Osteocyte (in vitro differentiated cells): Measurements from ENCODE around the gene HGFAC. TPM values are rescaled to one million over a fixed set of nuclear protein-coding genes. Genes with fewer than 3 reads are reported as not detected.

Source experiments
- DNase-seq: peaks from one replicate; pipeline ENCODE4 v3.0.0; 2021; ENCODE audit warnings: mixed read lengths; ENCODE audit not compliant: unreplicated experiment; ENCODE audit errors: extremely low spot score
- H3K27ac Mint-ChIP-seq: one replicate; pipeline ENCODE4 v1.8.0; 2021; ENCODE audit warnings: mild to moderate bottlenecking, mixed read lengths; ENCODE audit not compliant: unreplicated experiment
- H3K27me3 Mint-ChIP-seq: one replicate; pipeline ENCODE4 v1.8.0; 2021; ENCODE audit warnings: mixed read lengths; ENCODE audit not compliant: unreplicated experiment
- H3K36me3 Mint-ChIP-seq: one replicate; pipeline ENCODE4 v1.8.0; 2021; ENCODE audit warnings: mixed read lengths; ENCODE audit not compliant: unreplicated experiment
- H3K4me1 Mint-ChIP-seq: one replicate; pipeline ENCODE4 v1.8.0; 2021; ENCODE audit warnings: mixed read lengths; ENCODE audit not compliant: unreplicated experiment
- H3K4me3 Mint-ChIP-seq: one replicate; pipeline ENCODE4 v1.8.0; 2021; ENCODE audit warnings: mild to moderate bottlenecking, moderate library complexity, mixed read lengths; ENCODE audit not compliant: unreplicated experiment
- H3K9me3 Mint-ChIP-seq: one replicate; pipeline ENCODE4 v1.8.0; 2021; ENCODE audit warnings: mixed read lengths; ENCODE audit not compliant: unreplicated experiment
- total RNA-seq: library from RNA; stranded (reverse); gene quantifications from 2 replicates; pipeline ENCODE4 v1.2.1, GENCODE V29; 2021
- TF ChIP-seq, protein P1 (sequence below): fragments of 200-600 bp; sonication (generic); IDR thresholded peaks from 2 replicates; pipeline ENCODE4 v1.5.0; 2021; ENCODE audit warnings: antibody characterized with exemption, mild to moderate bottlenecking, moderate library complexity

The HGFAC gene
- total RNA-seq, 1 donor from 2014 or later, result 0.54 TPM

DNA sequence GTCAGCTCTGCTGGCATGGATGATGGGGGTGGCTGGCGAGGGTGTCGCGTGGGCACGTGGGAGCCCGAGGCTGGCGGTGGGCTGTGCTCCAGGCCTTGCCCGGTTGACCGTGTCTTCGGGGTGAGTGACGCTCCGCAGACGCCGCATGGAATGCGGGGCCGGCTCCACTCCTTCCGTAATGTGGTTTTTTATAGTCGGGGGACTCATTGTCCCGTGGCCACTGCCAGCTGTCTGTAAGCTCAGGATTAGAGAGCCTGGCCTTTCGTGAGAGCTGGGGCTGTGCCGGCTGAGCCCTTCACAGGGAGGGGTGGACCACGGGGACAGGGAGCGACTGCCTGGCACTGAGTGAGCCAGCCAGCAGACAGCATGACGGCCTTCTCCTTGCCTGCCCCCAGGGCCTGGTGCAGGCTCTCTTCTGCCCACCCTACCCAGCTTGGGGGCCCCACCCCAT, 41.7 kb downstream of the HGFAC start:
- DNase-seq, result no peak
- Mint-ChIP-seq H3K27ac (no peak overlapping the region), H3K9me3 (no peaks in the 10 kb centered on the region), H3K27me3 (peaks cover 7% of the 10 kb centered on the region), H3K36me3 (no peaks in the 10 kb centered on the region), H3K4me3 (no peak overlapping the region), H3K4me1 (peaks cover 5% of the 10 kb centered on the region)
- TF ChIP-seq, protein P1, sequence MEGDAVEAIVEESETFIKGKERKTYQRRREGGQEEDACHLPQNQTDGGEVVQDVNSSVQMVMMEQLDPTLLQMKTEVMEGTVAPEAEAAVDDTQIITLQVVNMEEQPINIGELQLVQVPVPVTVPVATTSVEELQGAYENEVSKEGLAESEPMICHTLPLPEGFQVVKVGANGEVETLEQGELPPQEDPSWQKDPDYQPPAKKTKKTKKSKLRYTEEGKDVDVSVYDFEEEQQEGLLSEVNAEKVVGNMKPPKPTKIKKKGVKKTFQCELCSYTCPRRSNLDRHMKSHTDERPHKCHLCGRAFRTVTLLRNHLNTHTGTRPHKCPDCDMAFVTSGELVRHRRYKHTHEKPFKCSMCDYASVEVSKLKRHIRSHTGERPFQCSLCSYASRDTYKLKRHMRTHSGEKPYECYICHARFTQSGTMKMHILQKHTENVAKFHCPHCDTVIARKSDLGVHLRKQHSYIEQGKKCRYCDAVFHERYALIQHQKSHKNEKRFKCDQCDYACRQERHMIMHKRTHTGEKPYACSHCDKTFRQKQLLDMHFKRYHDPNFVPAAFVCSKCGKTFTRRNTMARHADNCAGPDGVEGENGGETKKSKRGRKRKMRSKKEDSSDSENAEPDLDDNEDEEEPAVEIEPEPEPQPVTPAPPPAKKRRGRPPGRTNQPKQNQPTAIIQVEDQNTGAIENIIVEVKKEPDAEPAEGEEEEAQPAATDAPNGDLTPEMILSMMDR, result no peak

DNA sequence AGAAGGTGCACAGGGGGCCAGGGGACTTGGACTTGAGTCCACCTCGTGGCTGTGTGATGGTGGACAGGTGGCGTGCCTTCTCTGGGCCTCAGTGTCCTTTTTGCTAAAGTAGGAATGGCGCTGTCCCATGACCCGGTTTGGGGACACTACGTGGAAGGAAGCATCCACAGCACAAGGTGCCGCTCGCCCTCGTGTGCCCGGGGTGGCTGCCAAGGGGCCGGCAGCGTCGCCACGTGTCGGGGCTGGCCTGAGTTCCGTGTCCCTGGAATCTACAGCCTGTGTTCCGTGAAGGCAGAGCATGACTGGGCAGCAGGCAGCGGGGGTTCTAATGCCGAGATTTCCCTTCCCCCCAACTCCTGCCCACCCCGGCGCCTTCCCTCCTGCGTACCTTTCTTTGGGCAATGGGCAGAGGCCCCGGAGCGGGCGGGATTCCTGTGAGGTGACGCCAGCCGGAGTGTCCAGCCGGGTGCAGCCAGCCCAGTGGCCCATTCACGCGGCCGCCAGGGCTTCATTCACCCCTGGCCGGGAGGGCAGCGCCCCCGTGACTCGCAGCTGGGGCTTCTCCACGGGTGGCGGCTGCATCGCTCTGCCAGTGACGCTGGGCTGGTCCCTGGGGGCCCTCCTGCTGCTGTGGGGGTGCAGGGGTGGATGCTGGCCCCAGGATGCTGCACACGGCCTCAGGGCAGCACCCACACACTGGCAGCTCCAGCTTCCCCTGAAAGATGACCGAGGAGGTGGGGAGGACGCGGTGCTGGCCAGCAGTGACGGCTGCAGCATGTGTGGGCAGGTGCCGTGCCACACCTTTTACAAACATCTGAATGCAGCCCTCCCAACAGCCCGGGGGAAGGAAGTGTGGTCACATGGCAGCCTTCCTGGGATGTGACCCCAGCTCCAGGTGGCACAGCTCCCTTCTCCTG, 42.5 kb downstream of the HGFAC start:
- DNase-seq, result no peak
- Mint-ChIP-seq H3K4me1 (peaks cover 5% of the 10 kb centered on the region), H3K27ac (no peak overlapping the region), H3K36me3 (no peaks in the 10 kb centered on the region), H3K4me3 (no peak overlapping the region), H3K9me3 (no peaks in the 10 kb centered on the region), H3K27me3 (peaks cover 10% of the 10 kb centered on the region)
- TF ChIP-seq, protein P1, result no peak

DNA sequence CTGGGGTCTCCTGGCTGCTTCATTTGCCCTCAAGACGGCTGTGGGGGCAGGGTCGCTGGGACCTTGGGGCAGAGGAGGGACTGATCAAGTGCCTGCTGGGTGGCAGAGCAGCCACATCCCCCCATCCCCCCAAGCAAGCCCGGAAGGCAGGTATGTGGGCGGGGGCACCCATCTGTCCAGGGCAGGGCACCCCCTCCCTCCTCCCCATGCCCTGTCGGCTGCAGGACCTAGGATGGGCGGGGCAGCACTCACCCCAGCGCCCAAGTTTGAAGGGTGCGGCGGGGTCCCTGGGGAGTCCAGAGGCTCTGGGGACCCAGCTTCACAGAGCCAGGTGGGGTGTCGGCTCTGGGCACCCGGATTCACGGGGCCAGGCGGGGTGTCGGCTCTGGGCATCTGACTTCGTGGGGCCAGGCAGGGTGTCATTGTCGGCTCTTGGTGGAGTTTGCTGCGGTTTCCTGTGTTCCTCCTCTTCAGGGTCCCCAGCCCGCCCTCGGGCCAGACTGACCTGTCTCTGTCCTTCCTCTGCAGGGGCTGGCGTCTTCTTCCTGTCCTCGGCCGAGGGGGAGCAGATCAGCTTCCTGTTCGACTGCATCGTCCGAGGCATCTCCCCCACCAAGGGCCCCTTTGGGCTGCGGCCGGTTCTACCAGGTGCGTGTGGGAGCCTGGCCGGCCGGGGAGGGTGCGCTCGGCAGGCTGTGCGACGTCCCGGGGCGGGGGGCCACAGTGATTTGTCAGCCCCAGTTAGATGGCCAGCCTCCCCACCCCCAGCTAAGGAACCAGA, 43.4 kb downstream of the HGFAC start:
- Mint-ChIP-seq H3K4me1 (peaks cover 5% of the 10 kb centered on the region), H3K27me3 (peaks cover 10% of the 10 kb centered on the region), H3K4me3 (no peak overlapping the region), H3K9me3 (no peaks in the 10 kb centered on the region), H3K27ac (no peak overlapping the region), H3K36me3 (no peaks in the 10 kb centered on the region)
- DNase-seq, result no peak
- TF ChIP-seq, protein P1, result no peak

DNA sequence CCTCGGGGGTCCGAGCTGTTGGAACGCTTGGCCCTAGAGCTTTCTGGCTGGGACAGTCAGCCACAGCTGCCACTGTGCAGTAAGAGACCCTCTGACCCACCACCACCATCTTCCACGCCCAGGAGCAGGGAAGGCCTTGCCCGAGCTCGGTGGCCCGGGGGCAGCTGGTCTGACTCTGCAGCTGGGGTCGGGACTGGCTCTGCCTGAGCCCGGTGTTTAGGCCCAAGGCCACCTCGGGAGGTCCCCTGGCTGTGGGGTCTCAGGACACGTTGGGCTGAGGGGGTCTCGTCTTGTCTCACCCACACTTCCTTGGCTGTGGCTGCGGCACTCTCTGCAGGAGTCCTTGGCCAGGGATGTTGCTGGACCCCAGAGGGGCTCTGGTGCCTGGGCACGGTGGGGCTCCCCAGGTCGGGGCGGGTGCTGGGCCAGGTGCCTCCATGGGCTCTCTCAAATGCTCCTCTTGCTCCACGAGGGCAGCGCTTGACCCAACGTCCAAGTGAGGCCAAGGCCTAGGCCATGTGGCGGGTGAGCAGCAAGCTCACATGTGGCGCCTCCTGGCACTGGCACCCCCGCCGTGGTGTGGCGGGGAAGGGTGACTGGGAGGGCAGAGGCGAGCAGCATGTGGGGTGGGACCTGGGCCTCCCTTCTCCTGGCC, 44.2 kb downstream of the HGFAC start:
- no peak overlapping the region for H3K27ac Mint-ChIP-seq
- peaks cover 2% of the 10 kb centered on the region for H3K4me1 Mint-ChIP-seq
- DNase-seq, result no peak
- no peaks in the 10 kb centered on the region for H3K36me3 Mint-ChIP-seq
- no peaks in the 10 kb centered on the region for H3K9me3 Mint-ChIP-seq
- TF ChIP-seq, protein P1, result no peak
- H3K27me3 Mint-ChIP-seq, result peaks cover 10% of the 10 kb centered on the region
- H3K4me3 Mint-ChIP-seq, result no peak overlapping the region
